HCT116 (cell line): Measurements from ENCODE around the gene PLB1. TPM values are rescaled to one million over a fixed set of nuclear protein-coding genes. Genes with fewer than 3 reads are reported as not detected.

Source experiments
- ATAC-seq: fragments of 200-7000 bp; cut with Tn5 transposase; 2 replicates; pipeline ENCODE4 v1.9.1; 2020; ENCODE audit warnings: mild to moderate bottlenecking, moderate library complexity
- BruUV-seq: library from RNA; stranded (reverse); fragments of 400-500 nt; replicated peaks from 2 replicates; lab custom pipeline; 2021; lab: Mats Ljungman, UMichigan
- CTCF ChIA-PET: fragments of 300-600 bp; sonication (Branson Sonifier 250); formaldehyde crosslinking; loops from one replicate; lab custom pipeline; 2021; ENCODE audit warnings: antibody characterized with exemption; lab: Charles Lee
- POLR2A ChIA-PET: fragments of 300-600, 350-600 bp; sonication (Branson Sonifier 250); formaldehyde crosslinking; loops from one replicate; lab custom pipeline; 2021; ENCODE audit warnings: antibody characterized with exemption; lab: Charles Lee
- RAD21 ChIA-PET, 2 experiments: fragments of 300-600 bp; sonication (Branson Sonifier 250); formaldehyde crosslinking; loops; one replicate each; lab custom pipeline; 2023; ENCODE audit warnings: low total read pairs in 2 of 2; ENCODE audit not compliant: uncharacterized antibody in 2 of 2, unreplicated experiment in 2 of 2, low non-redundant PET in 1 of 2; lab: Charles Lee
- DNase-seq: peaks from one replicate; pipeline ENCODE4 v3.0.0-alpha.2; 2010; ENCODE audit warnings: low read depth, low spot score
- H2AFZ ChIP-seq: fragments of 200-600 bp; shearing (Covaris generic), sonication (generic); 2 replicates; pipeline ENCODE4 v1.6.1; 2017; ENCODE audit warnings: low read depth, mixed run types, mixed read lengths, antibody characterized with exemption, low read length; ENCODE audit not compliant: poor library complexity, severe bottlenecking
- H3K27ac ChIP-seq: 2 replicates; pipeline ENCODE4 v1.5.1; 2012; ENCODE audit warnings: low read depth, low read length
- H3K27me3 ChIP-seq: fragments of 200-600 bp; sonication (generic); 2 replicates; pipeline ENCODE4 v1.6.1; 2016; ENCODE audit warnings: mixed run types, low read length, mixed read lengths; ENCODE audit not compliant: insufficient read depth
- H3K36me3 ChIP-seq, 2 experiments: fragments of 200-500 bp in 1 of 2; fragments of 200-600 bp in 1 of 2; sonication (Bioruptor generic) in 1 of 2; sonication (generic) in 1 of 2; 2 replicates each; pipeline versions ENCODE4 v1.5.1 to v1.6.1; 2014 to 2016; ENCODE audit warnings: low read length in 2 of 2, inconsistent platforms in 1 of 2, mixed read lengths in 1 of 2, mixed run types in 1 of 2; ENCODE audit not compliant: insufficient read depth in 2 of 2, control insufficient read depth in 1 of 2
- H3K4me1 ChIP-seq, 2 experiments: fragments of 200-600 bp in 1 of 2; sonication (generic) in 1 of 2; 2 replicates each; pipeline versions ENCODE4 v1.5.1 to v1.6.1; 2012 to 2017; ENCODE audit warnings: low read length in 2 of 2, inconsistent platforms in 1 of 2, mild to moderate bottlenecking in 1 of 2, mixed read lengths in 1 of 2, mixed run types in 1 of 2, moderate library complexity in 1 of 2; ENCODE audit not compliant: insufficient read depth in 2 of 2, control insufficient read depth in 1 of 2
- H3K4me2 ChIP-seq: fragments of 200-600 bp; sonication (generic); 2 replicates; pipeline ENCODE4 v1.6.1; 2017; ENCODE audit warnings: mixed run types, low read length, mixed read lengths
- H3K4me3 ChIP-seq, 2 experiments: fragments of 200-600 bp in 1 of 2; sonication (generic) in 1 of 2; replicated peaks in 1 of 2; 2 replicates each; pipeline ENCODE4 v1.5.1; 2011 to 2016; ENCODE audit warnings: low read length in 2 of 2, control low read depth in 1 of 2, low read depth in 1 of 2, mild to moderate bottlenecking in 1 of 2, mixed read lengths in 1 of 2, mixed run types in 1 of 2
- H3K79me2 ChIP-seq: fragments of 200-600 bp; sonication (generic); 2 replicates; pipeline ENCODE4 v1.6.1; 2017; ENCODE audit warnings: mild to moderate bottlenecking, mixed run types, low read length, moderate library complexity, mixed read lengths; ENCODE audit not compliant: insufficient read depth
- H3K9ac ChIP-seq: fragments of 200-600 bp; sonication (generic); 2 replicates; pipeline ENCODE4 v1.6.1; 2016; ENCODE audit warnings: low read length, mixed read lengths
- H3K9me2 ChIP-seq: fragments of 200-600 bp; sonication (generic), shearing (Covaris generic); 2 replicates; pipeline ENCODE4 v1.6.1; 2017; ENCODE audit warnings: mixed run types, mild to moderate bottlenecking, moderate library complexity; ENCODE audit not compliant: insufficient read depth
- H3K9me3 ChIP-seq, 2 experiments: fragments of 200-500 bp in 1 of 2; fragments of 200-600 bp in 1 of 2; sonication (Bioruptor generic) in 1 of 2; sonication (generic) in 1 of 2; 2 replicates each; pipeline ENCODE4 v1.6.1; 2014 to 2017; ENCODE audit warnings: low read length in 2 of 2, mixed read lengths in 2 of 2, inconsistent platforms in 1 of 2, low read depth in 1 of 2, mild to moderate bottlenecking in 1 of 2, mixed run types in 1 of 2, moderate library complexity in 1 of 2; ENCODE audit not compliant: control insufficient read depth in 1 of 2, insufficient read depth in 1 of 2
- H4K20me1 ChIP-seq: fragments of 200-600 bp; sonication (generic), shearing (Covaris generic); 2 replicates; pipeline ENCODE4 v1.6.1; 2017; ENCODE audit warnings: mixed run types, mild to moderate bottlenecking, moderate library complexity; ENCODE audit not compliant: insufficient read depth
- ATF3 ChIP-seq: IDR thresholded peaks from 2 replicates; pipeline ENCODE4 v1.6.1; 2012
- CBX3 ChIP-seq: IDR thresholded peaks from 2 replicates; pipeline ENCODE4 v1.6.1; 2012; ENCODE audit warnings: low read depth
- CTCF ChIP-seq, 3 experiments: fragments of 200-600 bp in 1 of 3; sonication (generic) in 1 of 3; IDR thresholded peaks in 2 of 3; conservative IDR thresholded peaks in 1 of 3; 2 replicates each; pipeline ENCODE4 v1.5.1; 2012 to 2017; ENCODE audit warnings: low read depth in 2 of 3, low read length in 2 of 3, antibody characterized with exemption in 1 of 3, borderline replicate concordance in 1 of 3, control low read depth in 1 of 3, mild to moderate bottlenecking in 1 of 3, mixed read lengths in 1 of 3, mixed run types in 1 of 3, moderate library complexity in 1 of 3; ENCODE audit not compliant: insufficient read depth in 1 of 3
- EGR1 ChIP-seq: IDR thresholded peaks from 2 replicates; pipeline ENCODE4 v1.6.1; 2012; ENCODE audit warnings: low read depth
- ELF1 ChIP-seq: IDR thresholded peaks from 2 replicates; pipeline ENCODE4 v1.6.1; 2012; ENCODE audit warnings: low read depth, borderline replicate concordance
- EZH2 ChIP-seq: fragments of 200-600 bp; sonication (generic); IDR thresholded peaks from 2 replicates; pipeline ENCODE4 v1.6.1; 2017; ENCODE audit warnings: antibody characterized with exemption, mixed run types
- FOSL1 ChIP-seq: IDR thresholded peaks from 2 replicates; pipeline ENCODE4 v1.6.1; 2012; ENCODE audit warnings: low read depth
- JUND ChIP-seq: IDR thresholded peaks from 2 replicates; pipeline ENCODE4 v1.6.1; 2012
- MAX ChIP-seq: IDR thresholded peaks from 2 replicates; pipeline ENCODE4 v1.6.1; 2012
- POLR2A ChIP-seq: IDR thresholded peaks from 2 replicates; pipeline ENCODE4 v1.7.0; 2011; ENCODE audit warnings: borderline replicate concordance; ENCODE audit not compliant: insufficient read depth, insufficient read length; ENCODE audit errors: extremely low read depth
- POLR2AphosphoS5 ChIP-seq: IDR thresholded peaks from 2 replicates; pipeline ENCODE4 v1.6.1; 2011; ENCODE audit warnings: mild to moderate bottlenecking, low read depth, low read length, moderate library complexity
- RAD21 ChIP-seq: IDR thresholded peaks from 2 replicates; pipeline ENCODE4 v1.6.1; 2012; ENCODE audit warnings: low read depth, mild to moderate bottlenecking
- SP1 ChIP-seq: IDR thresholded peaks from 2 replicates; pipeline ENCODE4 v1.6.1; 2012; ENCODE audit warnings: low read depth
- SRF ChIP-seq: IDR thresholded peaks from 2 replicates; pipeline ENCODE4 v1.6.1; 2012; ENCODE audit warnings: low read depth
- TCF7L2 ChIP-seq: IDR thresholded peaks from 2 replicates; pipeline ENCODE4 v1.7.0; 2011; ENCODE audit warnings: borderline replicate concordance, inconsistent platforms; ENCODE audit not compliant: insufficient read depth, insufficient read length; ENCODE audit errors: extremely low read depth
- YY1 ChIP-seq: IDR thresholded peaks from 2 replicates; pipeline ENCODE4 v1.6.1; 2011; ENCODE audit warnings: low read length, low read depth, moderate library complexity, mild to moderate bottlenecking; ENCODE audit not compliant: insufficient replicate concordance; ENCODE audit errors: extremely low read depth
- ZBTB33 ChIP-seq: IDR thresholded peaks from 2 replicates; pipeline ENCODE4 v1.6.1; 2011; ENCODE audit warnings: mild to moderate bottlenecking, low read length, moderate library complexity; ENCODE audit not compliant: insufficient replicate concordance; ENCODE audit errors: extremely low read depth
- ZFX ChIP-seq: fragments of 450-650 bp; IDR thresholded peaks from 2 replicates; pipeline ENCODE4 v1.6.1; 2017
- ZNF274 ChIP-seq: fragments of 200-500 bp; sonication (Bioruptor generic); IDR thresholded peaks from 2 replicates; pipeline ENCODE4 v1.6.1; 2014; ENCODE audit warnings: mild to moderate bottlenecking, low read depth, low read length, inconsistent platforms
- intact Hi-C: fragments of 100-400 bp; cut with micrococcal nuclease; formaldehyde crosslinking; loops from 2 replicates; pipeline ENCODE4 v1.10.0; 2022
- total RNA-seq: library from RNA; stranded (reverse); gene quantifications from one replicate; pipeline ENCODE4 v1.2.1, GENCODE V29; 2021; ENCODE audit not compliant: unreplicated experiment

Gene PLB1
- total RNA-seq, 1 experiment from 2014 or later: 0.49 TPM

- TF ChIP-seq ZBTB33: no peak
- no peak for TF ChIP-seq SP1
- no peak for TF ChIP-seq JUND
- no peak for TF ChIP-seq ATF3
- no peak for TF ChIP-seq RAD21
- no peak for TF ChIP-seq YY1
Observed at GRCh38 chr2:28570431-28570830, 74.6 kb downstream of the PLB1 start (continued).

GRCh38 chr2:28576714-28577113 is 80.9 kb downstream of the PLB1 start:
- no peak overlapping the region for H3K4me3 ChIP-seq
- H3K4me2 ChIP-seq: no peak overlapping the region
- no TSS peak for BruUV-seq
- ChIA-PET POLR2A (no interaction called here), RAD21 (no interaction called here), CTCF (no interaction called here)
- no peak overlapping the region for H3K27ac ChIP-seq
- no peaks in the 10 kb centered on the region for H3K27me3 ChIP-seq
- H3K9me2 ChIP-seq: no peaks in the 10 kb centered on the region
- no peak overlapping the region for H2AFZ ChIP-seq
- H4K20me1 ChIP-seq: no peaks in the 10 kb centered on the region
- no peak overlapping the region for H3K9ac ChIP-seq
- intact Hi-C loops: no loop called here
- H3K36me3 ChIP-seq: no peaks in the 10 kb centered on the region
- H3K4me1 ChIP-seq: peaks cover 0 to 4% of the 10 kb centered on the region in 2 experiments; a peak in 1 of 4 replicates
- ATAC-seq: no peak
- DNase-seq: no peak
- TF ChIP-seq POLR2AphosphoS5 (no peak), ZNF274 (no peak), ELF1 (no peak), ZFX (no peak), TCF7L2 (no peak), SRF (no peak), ZBTB33 (no peak), CTCF (IDR thresholded peaks at IDR 0.05 in 2 of 3, conservative IDR thresholded peaks at IDR 0.05 in 1 of 3; ENCODE audit: borderline replicate concordance in 1 of 3, insufficient read depth in 1 of 3, low read depth in 2 of 3, low read length in 2 of 3) (no peak), CBX3 (no peak), POLR2A (no peak), FOSL1 (no peak), EZH2 (no peak), MAX (no peak), EGR1 (no peak)
- TF ChIP-seq, all 23 proteins: peak for 0
- no peaks in the 10 kb centered on the region for H3K9me3 ChIP-seq
- no peaks in the 10 kb centered on the region for H3K79me2 ChIP-seq
